ENCODE measurements around the gene SEMA3E.

The SEMA3E gene

DNA sequence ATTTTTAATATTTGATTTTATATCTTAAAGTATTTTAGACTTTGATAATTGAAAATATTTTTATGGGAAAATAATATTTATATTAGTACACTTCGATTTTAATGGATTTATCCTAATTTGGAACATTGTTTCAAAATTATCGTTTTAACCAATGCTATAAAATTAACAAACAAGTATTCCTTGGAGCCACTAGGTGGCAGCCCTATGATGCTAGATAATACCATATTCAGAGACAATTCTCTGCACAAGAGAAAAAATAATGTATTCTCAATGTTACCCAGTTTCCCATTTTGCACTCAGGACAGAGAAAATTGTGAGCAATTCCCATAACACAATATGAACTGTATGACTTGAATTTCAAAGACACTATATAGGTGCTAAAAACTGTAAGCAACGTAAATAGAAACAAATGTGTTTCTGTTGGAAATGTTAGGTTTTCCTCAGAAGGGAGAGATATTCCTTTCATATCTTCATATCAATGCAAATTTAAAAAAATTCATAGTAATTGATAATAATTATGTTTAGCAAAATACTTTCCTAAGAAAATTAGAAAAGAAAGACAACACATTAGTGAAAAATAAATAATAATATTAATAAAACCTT is 237.8 kb downstream of the SEMA3E start:
- H3K27ac ChIP-seq (ENCODE audit: low read depth, low read length) = no peak overlapping the region
- peak; percentile 2 to 69 for DNase-seq
- no peak overlapping the region for H3K4ac ChIP-seq (ENCODE audit: low read depth, low read length)
- H3K4me2 ChIP-seq (ENCODE audit: low read length) = no peak overlapping the region
- H4K12ac ChIP-seq (ENCODE audit: low read depth, low read length) = no peak overlapping the region
- H2AFZ ChIP-seq (ENCODE audit: insufficient read depth, low read length, poor library complexity) = no peak overlapping the region
- no peak overlapping the region for H3K23ac ChIP-seq (ENCODE audit: low read length)
- no CpG with 5 or more reads among the region's 3 CpGs for WGBS (ENCODE audit: extremely low coverage, insufficient coverage, insufficient read length)
- H4K91ac ChIP-seq (ENCODE audit: low read depth, low read length) = no peak overlapping the region
- H3K9ac ChIP-seq (ENCODE audit: low read length) = no peak overlapping the region
- no peaks in the 10 kb centered on the region for H3K4me1 ChIP-seq (ENCODE audit: control insufficient read depth in 1 of 2, insufficient read depth in 2 of 2, low read length in 2 of 2)
- H3K18ac ChIP-seq (ENCODE audit: low read length) = no peak overlapping the region
- no peaks in the 10 kb centered on the region for H3K27me3 ChIP-seq (ENCODE audit: insufficient read depth, low read length)
- H2BK120ac ChIP-seq (ENCODE audit: insufficient read depth, low read length, poor library complexity) = no peak overlapping the region
- H2BK12ac ChIP-seq (ENCODE audit: low read length) = no peak overlapping the region
- no peaks in the 10 kb centered on the region for H3K9me3 ChIP-seq (ENCODE audit: insufficient read depth, low read depth, low read length)
- no peak overlapping the region for H2AK5ac ChIP-seq (ENCODE audit: low read length)
- no peak overlapping the region for H2BK5ac ChIP-seq (ENCODE audit: low read depth, low read length, poor library complexity)
- no peak overlapping the region for H4K8ac ChIP-seq (ENCODE audit: low read depth, low read length)
- H3K14ac ChIP-seq (ENCODE audit: low read length) = no peak overlapping the region
- H3K4me3 ChIP-seq (ENCODE audit: low read depth, low read length) = no peak overlapping the region
- no peaks in the 10 kb centered on the region for H3K79me2 ChIP-seq (ENCODE audit: control insufficient read depth, insufficient read depth, low read length, poor library complexity)
- H3K79me1 ChIP-seq (ENCODE audit: low read length) = no peaks in the 10 kb centered on the region
- H3K36me3 ChIP-seq (ENCODE audit: control insufficient read depth in 1 of 2, insufficient read depth in 2 of 2, low read length in 2 of 2) = no peaks in the 10 kb centered on the region

DNA sequence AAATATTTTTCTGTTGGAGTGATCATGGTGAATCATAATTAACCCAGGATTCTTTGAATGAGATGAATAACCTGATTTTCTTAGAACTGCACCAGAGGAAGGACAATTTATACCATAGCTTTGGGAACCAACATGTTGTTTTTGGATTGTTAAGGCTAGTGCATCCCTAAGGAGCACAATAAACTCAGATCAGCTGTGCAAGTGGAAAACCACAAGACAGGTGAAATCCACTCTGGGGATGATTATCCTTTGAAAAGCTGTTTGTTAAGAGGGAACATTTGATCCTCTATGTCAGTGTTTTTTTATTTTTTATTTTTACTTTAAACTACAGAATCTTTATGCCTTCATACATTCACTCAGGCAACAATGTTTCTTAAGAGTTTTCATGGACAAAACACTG is 254.2 kb downstream of the SEMA3E start:
- no peak overlapping the region for H3K14ac ChIP-seq (ENCODE audit: low read length)
- H3K18ac ChIP-seq (ENCODE audit: low read length) = no peak overlapping the region
- no peak overlapping the region for H3K4ac ChIP-seq (ENCODE audit: low read depth, low read length)
- H3K4me3 ChIP-seq (ENCODE audit: low read depth, low read length) = no peak overlapping the region
- no peaks in the 10 kb centered on the region for H3K36me3 ChIP-seq (ENCODE audit: control insufficient read depth in 1 of 2, insufficient read depth in 2 of 2, low read length in 2 of 2)
- no peak overlapping the region for H2AFZ ChIP-seq (ENCODE audit: insufficient read depth, low read length, poor library complexity)
- no peak overlapping the region for H3K9ac ChIP-seq (ENCODE audit: low read length)
- H3K9me3 ChIP-seq (ENCODE audit: insufficient read depth, low read depth, low read length) = no peaks in the 10 kb centered on the region
- no peak overlapping the region for H3K23ac ChIP-seq (ENCODE audit: low read length)
- no peak overlapping the region for H2BK5ac ChIP-seq (ENCODE audit: low read depth, low read length, poor library complexity)
- H3K79me2 ChIP-seq (ENCODE audit: control insufficient read depth, insufficient read depth, low read length, poor library complexity) = no peaks in the 10 kb centered on the region
- H2AK5ac ChIP-seq (ENCODE audit: low read length) = no peak overlapping the region
- H3K79me1 ChIP-seq (ENCODE audit: low read length) = no peaks in the 10 kb centered on the region
- H4K91ac ChIP-seq (ENCODE audit: low read depth, low read length) = no peak overlapping the region
- DNase-seq = no peak
- no peak overlapping the region for H3K27ac ChIP-seq (ENCODE audit: low read depth, low read length)
- H3K27me3 ChIP-seq (ENCODE audit: insufficient read depth, low read length) = no peaks in the 10 kb centered on the region
- no peaks in the 10 kb centered on the region for H3K4me1 ChIP-seq (ENCODE audit: control insufficient read depth in 1 of 2, insufficient read depth in 2 of 2, low read length in 2 of 2)
- H4K8ac ChIP-seq (ENCODE audit: low read depth, low read length) = no peak overlapping the region
- H2BK12ac ChIP-seq (ENCODE audit: low read length) = no peak overlapping the region
- no peak overlapping the region for H3K4me2 ChIP-seq (ENCODE audit: low read length)
- no peak overlapping the region for H4K12ac ChIP-seq (ENCODE audit: low read depth, low read length)
- no peak overlapping the region for H2BK120ac ChIP-seq (ENCODE audit: insufficient read depth, low read length, poor library complexity)

- H3K79me1 ChIP-seq (ENCODE audit: low read length) = no peaks in the 10 kb centered on the region
- H3K27ac ChIP-seq (ENCODE audit: low read depth, low read length) = no peak overlapping the region
- DNase-seq = no peak
- no peak overlapping the region for H3K18ac ChIP-seq (ENCODE audit: low read length)
- H4K91ac ChIP-seq (ENCODE audit: low read depth, low read length) = no peak overlapping the region
- no peak overlapping the region for H2BK5ac ChIP-seq (ENCODE audit: low read depth, low read length, poor library complexity)
- no peak overlapping the region for H4K12ac ChIP-seq (ENCODE audit: low read depth, low read length)
- H3K79me2 ChIP-seq (ENCODE audit: control insufficient read depth, insufficient read depth, low read length, poor library complexity) = no peaks in the 10 kb centered on the region
- H3K4me2 ChIP-seq (ENCODE audit: low read length) = no peak overlapping the region
- H3K27me3 ChIP-seq (ENCODE audit: insufficient read depth, low read length) = no peaks in the 10 kb centered on the region
- H2AK5ac ChIP-seq (ENCODE audit: low read length) = no peak overlapping the region
- no peak overlapping the region for H3K14ac ChIP-seq (ENCODE audit: low read length)
- no peak overlapping the region for H3K9ac ChIP-seq (ENCODE audit: low read length)
- no peak overlapping the region for H2AFZ ChIP-seq (ENCODE audit: insufficient read depth, low read length, poor library complexity)
- no peak overlapping the region for H3K23ac ChIP-seq (ENCODE audit: low read length)
- H2BK120ac ChIP-seq (ENCODE audit: insufficient read depth, low read length, poor library complexity) = no peak overlapping the region
- H3K4me3 ChIP-seq (ENCODE audit: low read depth, low read length) = no peak overlapping the region
- no peaks in the 10 kb centered on the region for H3K9me3 ChIP-seq (ENCODE audit: insufficient read depth, low read depth, low read length)
- H3K4ac ChIP-seq (ENCODE audit: low read depth, low read length) = no peak overlapping the region
- H3K36me3 ChIP-seq (ENCODE audit: control insufficient read depth in 1 of 2, insufficient read depth in 2 of 2, low read length in 2 of 2) = no peaks in the 10 kb centered on the region
- H2BK12ac ChIP-seq (ENCODE audit: low read length) = no peak overlapping the region
- no peaks in the 10 kb centered on the region for H3K4me1 ChIP-seq (ENCODE audit: control insufficient read depth in 1 of 2, insufficient read depth in 2 of 2, low read length in 2 of 2)
- no peak overlapping the region for H4K8ac ChIP-seq (ENCODE audit: low read depth, low read length)
These were observed 260.5 kb downstream of the SEMA3E start for GRCh38 chr7:83388436-83388835.

GRCh38 chr7:83366629-83367028 is 282.3 kb downstream of the SEMA3E start:
- Histone ChIP-seq H4K12ac (ENCODE audit: low read depth, low read length) (no peak overlapping the region), H2BK120ac (ENCODE audit: insufficient read depth, low read length, poor library complexity) (no peak overlapping the region), H2BK5ac (ENCODE audit: low read depth, low read length, poor library complexity) (no peak overlapping the region), H4K91ac (ENCODE audit: low read depth, low read length) (no peak overlapping the region), H3K18ac (ENCODE audit: low read length) (no peak overlapping the region), H3K23ac (ENCODE audit: low read length) (no peak overlapping the region), H3K27ac (ENCODE audit: low read depth, low read length) (no peak overlapping the region), H3K27me3 (ENCODE audit: insufficient read depth, low read length) (no peaks in the 10 kb centered on the region), H2BK12ac (ENCODE audit: low read length) (no peak overlapping the region), H3K4ac (ENCODE audit: low read depth, low read length) (no peak overlapping the region), H3K36me3 (ENCODE audit: control insufficient read depth in 1 of 2, insufficient read depth in 2 of 2, low read length in 2 of 2) (no peaks in the 10 kb centered on the region), H3K4me3 (ENCODE audit: low read depth, low read length) (no peak overlapping the region), H3K4me2 (ENCODE audit: low read length) (no peak overlapping the region), H2AFZ (ENCODE audit: insufficient read depth, low read length, poor library complexity) (no peak overlapping the region), H2AK5ac (ENCODE audit: low read length) (no peak overlapping the region), H4K8ac (ENCODE audit: low read depth, low read length) (no peak overlapping the region), H3K9me3 (ENCODE audit: insufficient read depth, low read depth, low read length) (no peaks in the 10 kb centered on the region), H3K14ac (ENCODE audit: low read length) (no peak overlapping the region), H3K79me2 (ENCODE audit: control insufficient read depth, insufficient read depth, low read length, poor library complexity) (no peaks in the 10 kb centered on the region), H3K4me1 (ENCODE audit: control insufficient read depth in 1 of 2, insufficient read depth in 2 of 2, low read length in 2 of 2) (no peaks in the 10 kb centered on the region), H3K9ac (ENCODE audit: low read length) (no peak overlapping the region), H3K79me1 (ENCODE audit: low read length) (no peaks in the 10 kb centered on the region)
- WGBS (ENCODE audit: extremely low coverage, insufficient coverage, insufficient read length) = no CpG with 5 or more reads among the region's 2 CpGs
- DNase-seq = peak in 1 of 2 donors; percentile 20

Data from trophoblast cell (in vitro differentiated cells and primary cell).